Stimulated activated naive CD8-positive, alpha-beta T cell treated with anti-CD3 and anti-CD28 coated beads, Interleukin-15, Interleukin-2, amounts not matched to agents 100 U/mL and 50 U/mL, for 24 hours (primary cell): ENCODE data around the gene DPYSL3.

Experiments used
- ATAC-seq: fragments of 150-1000 bp; cut with Tn5 transposase; one replicate; pipeline ENCODE4 v1.10.0; 2021
- DNase-seq: peaks from one replicate; pipeline ENCODE4 v3.0.0; 2021

Gene DPYSL3

GRCh38 chr5:147403651-147404640, 105.9 kb downstream of the DPYSL3 start:
- no peak for ATAC-seq
- DNase-seq = no peak

GRCh38 chr5:147400881-147401280, 109.0 kb downstream of the DPYSL3 start:
- DNase-seq (no peak), ATAC-seq (no peak)

- DNase-seq (no peak), ATAC-seq (no peak)
Measured at GRCh38 chr5:147400126-147400809, 109.6 kb downstream of the DPYSL3 start.

GRCh38 chr5:147398860-147399259, 111.0 kb downstream of the DPYSL3 start:
- ATAC-seq (no peak), DNase-seq (no peak)

- DNase-seq (no peak), ATAC-seq (no peak)
Measured at GRCh38 chr5:147397616-147398015, 112.3 kb downstream of the DPYSL3 start.

- ATAC-seq = no peak
Measured at GRCh38 chr5:147396070-147396823, 113.6 kb downstream of the DPYSL3 start.

DNA sequence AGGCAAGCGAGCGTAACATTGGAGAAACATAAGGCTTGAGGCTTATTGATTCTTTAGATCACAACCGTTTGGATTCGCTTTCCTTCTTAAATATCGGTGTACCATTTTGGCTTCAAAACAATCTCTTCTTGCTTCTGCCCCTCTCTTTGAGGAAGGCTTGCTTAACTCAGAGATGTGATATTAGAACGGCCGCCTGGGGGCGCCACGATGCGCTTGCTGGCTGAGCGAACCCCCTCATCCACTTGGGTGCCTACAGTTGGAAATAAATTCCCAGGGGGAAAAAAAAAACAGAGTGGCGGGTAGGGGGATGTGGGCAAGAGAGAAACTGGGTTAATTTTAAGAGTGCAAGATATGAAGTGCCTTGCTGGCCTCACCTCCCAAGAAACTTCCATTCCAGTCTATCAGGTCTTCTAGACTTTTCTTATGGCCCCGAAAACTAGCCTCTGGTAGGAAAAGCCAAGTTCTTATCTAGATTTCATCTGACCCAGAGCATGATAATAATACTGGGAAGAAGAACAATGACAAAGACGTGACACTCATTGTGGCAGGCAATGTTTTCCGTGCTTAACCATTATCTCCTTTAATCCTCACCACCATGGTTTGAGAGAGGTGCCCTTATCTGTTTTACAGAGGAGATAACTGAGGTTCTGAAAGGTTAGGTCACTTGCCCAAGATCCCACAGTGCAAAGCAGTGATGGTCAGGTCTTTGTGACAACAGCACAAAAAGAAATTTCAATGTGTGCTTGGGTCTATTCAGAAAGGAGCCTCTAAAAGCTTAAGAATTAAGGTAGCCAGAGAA, 115.8 kb downstream of the DPYSL3 start:
- no peak for ATAC-seq

More at GRCh38 chr5:147396070-147396823, 113.6 kb downstream of the DPYSL3 start:
- DNase-seq = no peak

GRCh38 chr5:147391781-147392180, 118.1 kb downstream of the DPYSL3 start:
- DNase-seq (no peak), ATAC-seq (no peak)

More for the DNA sequence above, 115.8 kb downstream of the DPYSL3 start:
- no peak for DNase-seq

GRCh38 chr5:147390654-147391225, 119.1 kb downstream of the DPYSL3 start:
- no peak for ATAC-seq

GRCh38 chr5:147388184-147389108, 121.4 kb downstream of the DPYSL3 start:
- no peak for DNase-seq
- no peak for ATAC-seq

More at GRCh38 chr5:147390654-147391225, 119.1 kb downstream of the DPYSL3 start:
- no peak for DNase-seq

DNA sequence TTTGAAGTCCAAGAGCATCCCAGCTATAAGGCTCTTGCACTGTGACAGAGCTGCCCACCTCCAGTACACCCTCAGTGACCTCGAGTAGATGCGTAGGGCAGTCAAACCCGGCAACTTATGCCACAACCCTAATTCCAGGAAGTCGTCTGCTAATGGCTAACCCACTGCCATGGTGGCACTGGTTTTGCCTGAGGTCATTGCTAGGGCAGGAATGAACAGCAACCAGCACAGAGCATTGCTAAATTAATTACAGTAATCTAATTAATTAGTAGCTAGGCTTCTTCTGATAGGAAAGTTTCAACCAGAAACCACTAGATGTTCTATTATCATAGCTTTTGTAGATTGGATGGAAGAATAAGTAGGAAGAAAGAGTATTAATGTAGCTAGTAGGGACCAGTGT, 122.8 kb downstream of the DPYSL3 start:
- DNase-seq (no peak), ATAC-seq (no peak)

DNA sequence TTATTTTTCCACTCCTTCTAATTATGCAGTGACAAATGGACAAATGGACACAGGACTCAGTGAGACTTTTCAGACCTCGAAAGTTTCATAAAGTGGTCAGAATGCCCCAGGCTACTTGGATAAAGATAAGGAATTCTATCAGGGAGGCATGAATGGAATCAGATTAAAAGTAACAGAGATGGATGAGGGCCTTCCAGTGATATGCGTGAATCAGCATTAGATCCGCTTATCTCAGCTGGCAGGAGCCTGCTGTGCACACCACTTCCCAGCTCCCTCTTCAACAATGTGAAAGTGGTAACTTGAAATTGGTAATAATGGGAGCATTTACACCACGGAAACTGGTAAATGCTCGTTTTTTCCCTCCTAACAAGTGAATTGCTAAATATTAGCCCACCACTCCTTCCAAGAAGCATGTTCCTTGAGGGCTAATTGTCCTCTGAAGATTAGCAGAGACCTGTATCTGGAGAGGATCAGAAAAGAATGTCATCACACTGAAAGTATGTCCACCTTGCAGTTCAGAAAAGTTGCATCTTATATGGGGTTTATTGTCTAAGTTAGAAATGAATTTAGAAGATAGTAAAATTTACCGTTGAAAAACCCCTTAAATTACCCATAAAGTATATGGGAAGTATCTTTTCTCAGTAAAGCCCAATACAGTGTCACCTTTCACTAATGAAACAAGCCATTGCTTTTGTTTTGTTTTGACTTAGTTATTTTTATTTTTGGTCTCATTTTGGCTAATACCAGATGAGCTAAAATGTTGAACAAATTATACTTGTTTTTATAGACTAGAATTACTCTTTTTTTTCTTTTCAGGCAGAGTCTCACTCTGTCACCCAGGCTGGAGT, 125.3 kb downstream of the DPYSL3 start:
- no peak for DNase-seq

DNA sequence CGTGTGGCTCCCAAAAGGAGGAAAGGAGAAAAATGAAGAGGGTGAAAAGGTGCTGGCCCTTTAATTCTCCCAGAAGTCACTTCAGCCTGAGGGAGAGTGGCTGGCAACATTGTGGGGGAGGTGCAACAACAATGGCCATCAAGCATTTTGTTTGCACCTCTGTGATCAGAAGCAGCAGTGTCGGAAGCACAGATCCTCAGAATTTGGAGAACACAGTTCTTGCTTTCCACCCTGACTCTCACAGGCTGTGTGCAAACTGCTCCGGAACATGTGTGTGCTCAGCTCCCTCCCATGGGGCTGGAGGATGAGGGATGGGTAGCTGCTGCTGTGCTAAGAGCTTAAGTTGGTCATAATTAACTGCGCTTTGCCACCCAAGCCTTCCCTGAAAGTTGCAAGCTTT, 127.1 kb downstream of the DPYSL3 start:
- no peak for ATAC-seq
- DNase-seq = no peak

More for the DNA sequence above, 125.3 kb downstream of the DPYSL3 start:
- ATAC-seq = no peak

GRCh38 chr5:147381555-147381954, 128.3 kb downstream of the DPYSL3 start:
- no peak for DNase-seq
- no peak for ATAC-seq

DNA sequence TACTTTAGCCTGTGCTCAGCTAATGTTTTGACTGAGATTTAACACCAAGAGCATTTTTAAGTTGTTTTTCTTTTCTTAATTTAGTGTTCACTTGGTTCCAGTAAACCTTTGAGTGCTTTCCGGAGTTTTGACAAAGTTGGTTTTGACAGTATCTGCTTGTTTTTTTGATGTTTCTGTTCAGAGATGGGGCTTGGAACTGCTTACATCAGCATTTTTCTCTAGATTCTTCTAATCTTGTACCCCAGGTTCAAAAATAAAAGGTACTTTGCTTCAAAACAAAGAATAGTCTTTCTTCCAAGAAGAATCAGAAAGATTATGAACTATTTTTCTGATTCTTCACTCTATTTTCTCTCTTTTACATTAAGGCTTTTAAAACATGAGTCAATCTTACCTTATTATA, 132.2 kb downstream of the DPYSL3 start:
- DNase-seq (no peak), ATAC-seq (no peak)

GRCh38 chr5:147375151-147375550, 134.7 kb downstream of the DPYSL3 start:
- ATAC-seq (no peak), DNase-seq (no peak)

DNA sequence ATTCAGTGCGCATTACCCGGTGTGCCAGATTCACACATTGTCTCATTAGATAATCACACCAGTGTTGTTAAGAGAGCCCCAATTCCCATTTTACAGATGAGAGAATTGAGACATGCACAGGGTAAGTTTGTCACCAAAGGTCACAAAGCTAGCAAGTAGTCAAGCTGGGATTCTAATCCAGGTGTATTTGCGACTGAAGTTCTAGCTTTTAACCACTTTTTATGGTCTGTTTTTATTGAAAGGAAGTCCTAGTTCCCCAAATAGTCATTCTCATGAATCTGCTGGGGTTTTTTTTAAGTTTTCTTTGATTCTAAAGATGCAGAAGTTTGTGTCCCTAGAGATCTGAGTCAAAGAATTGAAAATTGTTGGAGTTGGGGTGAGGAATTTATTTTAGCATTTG, 136.5 kb downstream of the DPYSL3 start:
- ATAC-seq (no peak), DNase-seq (no peak)

- ATAC-seq = no peak
- DNase-seq = no peak
Measured at GRCh38 chr5:147372191-147372590, 137.7 kb downstream of the DPYSL3 start.

DNA sequence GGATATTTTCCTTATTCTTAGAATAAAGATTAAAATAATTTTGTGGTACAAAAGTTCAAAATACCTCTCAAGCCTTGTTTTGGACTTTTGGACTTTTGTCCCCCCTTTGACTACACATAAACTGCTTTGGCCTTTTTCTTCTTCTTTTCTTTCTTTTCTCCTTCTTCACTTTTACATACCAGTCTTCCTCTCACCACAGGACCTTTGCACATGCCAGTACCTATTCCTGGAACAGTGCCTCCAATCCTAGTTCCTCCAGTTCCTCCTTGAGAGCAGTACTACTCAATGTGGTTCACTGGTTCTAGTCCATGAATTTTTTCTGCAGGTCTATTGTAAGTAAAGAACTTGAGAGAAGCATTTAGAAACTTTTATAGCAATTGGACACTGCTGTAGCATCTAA, 138.6 kb downstream of the DPYSL3 start:
- ATAC-seq (no peak), DNase-seq (no peak)
